NCI-H510A (cell line): ENCODE data around the gene CLIP1.
A peak's percentile ranks its signal among the peaks of the same experiment; 100 is the strongest.
"Not testable (repeated sequence)": the region's sequence is repeated elsewhere in the genome, so short reads cannot be mapped to it uniquely, and the experiment has no call there.

ENCODE experiments used
- DNase-seq: peaks from one replicate; lab custom pipeline; 2025; lab: John Stamatoyannopoulos, UW

The CLIP1 gene

GRCh38 chr12:122421821-122422729 lies at the start of gene CLIP1:
CLIP1 (minus strand) TSS chr12:122422669; CDS start chr12:122380452, 42,217 bp downstream.
- peak; percentile 61 for DNase-seq

- DNase-seq = peak; percentile 7
Observed at GRCh38 chr12:122471324-122472226, 49.1 kb upstream of the CLIP1 start.

- not testable (repeated sequence) for DNase-seq
Observed at GRCh38 chr12:122470576-122470975, 48.1 kb upstream of the CLIP1 start.

GRCh38 chr12:122469856-122470255 lies 47.4 kb upstream of the CLIP1 start:
- not testable (repeated sequence) for DNase-seq

GRCh38 chr12:122467983-122468382 lies 45.5 kb upstream of the CLIP1 start:
- no peak for DNase-seq

GRCh38 chr12:122464317-122465042 lies 42.0 kb upstream of the CLIP1 start:
- DNase-seq = not testable (repeated sequence)

- no peak for DNase-seq
Observed at GRCh38 chr12:122460641-122461040, 38.2 kb upstream of the CLIP1 start.

GRCh38 chr12:122460061-122460460 lies 37.6 kb upstream of the CLIP1 start:
- no peak for DNase-seq

GRCh38 chr12:122459211-122459610 lies 36.7 kb upstream of the CLIP1 start:
- DNase-seq = no peak

GRCh38 chr12:122458105-122459035 lies 35.9 kb upstream of the CLIP1 start:
- no peak for DNase-seq

- no peak for DNase-seq
Observed at GRCh38 chr12:122457627-122458026, 35.2 kb upstream of the CLIP1 start.

- DNase-seq = no peak
Observed at GRCh38 chr12:122454739-122455138, 32.3 kb upstream of the CLIP1 start.

GRCh38 chr12:122454250-122454721 lies 31.8 kb upstream of the CLIP1 start:
- no peak for DNase-seq

- DNase-seq = no peak
Observed at GRCh38 chr12:122452701-122453285, 30.3 kb upstream of the CLIP1 start.

- no peak for DNase-seq
Observed at GRCh38 chr12:122449317-122449716, 26.8 kb upstream of the CLIP1 start.

GRCh38 chr12:122447825-122448224 lies 25.4 kb upstream of the CLIP1 start:
- not testable (repeated sequence) for DNase-seq

- not testable (repeated sequence) for DNase-seq
Observed at GRCh38 chr12:122446390-122446789, 23.9 kb upstream of the CLIP1 start.

GRCh38 chr12:122444071-122444470 lies 21.6 kb upstream of the CLIP1 start:
- not testable (repeated sequence) for DNase-seq

GRCh38 chr12:122438822-122439221 lies 16.4 kb upstream of the CLIP1 start:
- DNase-seq = not testable (repeated sequence)

- no peak for DNase-seq
Observed at GRCh38 chr12:122437656-122438121, 15.2 kb upstream of the CLIP1 start.
